Superior temporal gyrus (tissue), 1 donor: ENCODE results near the gene TMEM185B.
"Not testable (repeated sequence)": the region's sequence is repeated elsewhere in the genome, so short reads cannot be mapped to it uniquely, and the experiment has no call there.

Experiments
- DNase-seq: peaks from one replicate; pipeline ENCODE4 v3.0.0-alpha.2; 2016; ENCODE audit errors: extremely low spot score

TMEM185B gene

GRCh38 chr2:120223034-120223912 is at the start of gene TMEM185B:
Gene TMEM185B (minus strand): TSS chr2:120223400. CDS start chr2:120222976, 424 bp downstream.
- DNase-seq = peak; percentile 78

- no peak for DNase-seq
These were observed 48.6 kb upstream of the TMEM185B start for GRCh38 chr2:120271711-120272379.

DNA sequence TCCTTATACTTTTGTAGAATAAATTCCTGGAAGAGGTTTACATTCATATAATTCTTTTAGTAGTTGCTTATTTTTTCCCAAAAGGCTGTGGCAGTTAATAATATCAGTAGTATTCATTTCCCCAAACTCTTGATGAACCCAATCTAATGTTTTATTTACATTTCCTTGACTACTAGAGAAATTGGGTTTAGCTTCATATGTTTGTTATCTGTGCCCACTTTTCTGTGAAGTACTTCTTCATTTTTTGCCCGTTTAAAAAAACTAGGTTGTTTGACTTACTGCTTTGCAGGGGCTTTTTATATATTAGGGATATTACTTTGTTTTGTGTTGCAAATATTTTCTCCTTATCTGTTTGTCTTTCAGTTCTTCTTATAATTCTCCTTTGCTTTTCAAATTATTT is 46.6 kb upstream of the TMEM185B start:
- DNase-seq = no peak

- DNase-seq = no peak
These were observed 46.0 kb upstream of the TMEM185B start for GRCh38 chr2:120269076-120269744.

- DNase-seq = no peak
These were observed 44.1 kb upstream of the TMEM185B start for GRCh38 chr2:120267348-120267747.

GRCh38 chr2:120265006-120265405 is 41.8 kb upstream of the TMEM185B start:
- DNase-seq = no peak

DNA sequence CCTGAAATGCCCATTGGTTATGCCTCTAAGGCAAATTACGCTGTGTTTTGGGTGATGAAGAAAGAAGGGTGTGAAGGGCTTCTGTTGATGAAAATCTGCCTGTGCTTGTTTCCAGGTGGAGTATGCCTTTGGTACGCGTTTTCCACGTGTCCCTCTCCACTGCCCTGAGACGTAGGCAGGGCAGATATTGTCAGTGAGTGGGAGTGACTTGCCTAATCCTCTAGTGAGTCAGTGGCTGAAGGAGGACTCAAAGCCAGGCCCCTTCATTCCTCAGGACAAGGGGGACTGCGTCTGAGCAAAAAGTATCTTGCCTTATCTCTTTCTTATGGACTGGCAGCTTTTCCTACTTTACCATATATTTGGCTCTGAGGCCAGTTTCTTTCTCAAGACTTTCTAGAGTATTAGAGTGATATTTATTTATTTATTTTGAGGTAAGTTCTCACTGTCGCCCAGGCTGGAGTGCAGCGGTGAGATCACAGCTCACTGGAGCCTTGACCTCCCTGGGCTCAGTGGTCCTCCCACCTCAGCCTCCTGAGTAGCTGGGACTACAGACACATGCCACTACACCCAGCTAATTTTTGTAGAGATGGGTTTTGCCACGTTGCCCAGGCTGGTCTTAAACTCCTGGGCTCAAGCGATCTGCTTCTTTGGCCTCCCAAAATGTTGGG is 39.7 kb upstream of the TMEM185B start:
- no peak for DNase-seq

- DNase-seq = no peak
These were observed 39.0 kb upstream of the TMEM185B start for GRCh38 chr2:120262150-120262549.

DNA sequence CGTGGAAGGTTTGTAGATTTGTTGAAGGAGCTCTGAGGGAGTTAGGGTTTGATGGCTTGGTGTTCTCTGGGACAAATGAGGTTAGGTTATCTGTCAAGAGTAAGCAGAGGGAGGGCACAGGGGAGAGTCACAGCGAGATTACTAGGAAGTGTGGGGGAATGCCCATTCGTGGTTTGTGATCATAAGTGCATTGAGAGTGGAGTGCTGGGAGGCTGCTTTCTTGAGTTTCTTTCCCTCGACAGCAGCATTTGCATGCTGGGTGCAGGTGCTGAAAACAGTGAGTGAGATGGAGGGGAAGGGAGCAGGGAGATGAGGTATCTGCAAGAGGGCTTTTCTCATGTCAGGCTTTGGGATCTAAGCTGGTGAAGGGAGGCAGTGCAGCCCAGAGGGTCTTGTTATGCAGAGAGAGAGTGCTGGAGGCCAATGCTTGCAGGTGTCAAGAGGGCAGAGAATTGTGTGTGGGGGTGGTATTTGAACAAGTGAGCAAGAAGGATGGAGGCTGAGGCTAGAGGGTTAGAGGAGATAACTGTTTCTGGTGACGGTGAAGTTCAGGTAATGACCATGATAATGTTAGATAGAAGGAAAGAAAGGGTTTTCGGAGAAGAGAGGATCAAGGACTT is 38.3 kb upstream of the TMEM185B start:
- no peak for DNase-seq

DNA sequence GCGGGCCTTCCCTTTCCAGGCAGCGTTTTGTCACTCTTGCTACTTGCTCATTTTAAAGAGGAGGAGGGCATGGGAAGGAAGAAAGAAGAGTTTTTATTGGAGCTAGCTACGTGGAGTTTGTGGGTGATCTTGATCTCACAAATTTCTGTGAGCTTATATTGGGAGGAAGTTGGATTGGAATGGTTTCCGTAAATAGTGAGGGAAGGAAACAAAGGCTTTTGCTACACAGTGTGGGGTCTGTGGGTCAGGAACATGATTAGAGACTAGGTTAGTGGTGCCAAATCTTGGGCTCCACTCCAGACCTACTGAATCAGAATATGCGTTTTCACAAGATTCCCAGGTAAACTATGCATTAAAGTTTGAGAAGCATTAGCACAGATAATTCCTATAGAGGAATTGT is 37.5 kb upstream of the TMEM185B start:
- DNase-seq = no peak

DNA sequence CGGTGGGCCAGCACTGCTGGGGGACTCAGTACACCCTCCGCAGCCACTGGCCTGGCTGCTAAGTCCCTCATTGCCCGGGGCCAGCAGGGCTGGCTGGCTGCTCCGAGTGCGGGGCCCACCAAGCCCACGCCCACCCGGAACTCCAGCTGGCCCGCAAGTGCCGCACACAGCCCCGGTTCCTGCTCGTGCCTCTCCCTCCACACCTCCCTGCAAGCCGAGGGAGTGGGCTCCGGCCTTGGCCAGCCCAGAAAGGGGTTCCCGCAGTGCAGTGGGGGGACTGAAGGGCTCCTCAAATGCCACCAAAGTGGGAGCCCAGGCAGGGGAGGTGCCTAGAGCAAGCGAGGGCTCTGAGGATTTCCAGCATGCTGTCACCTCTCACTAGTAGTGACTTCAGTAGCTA is 36.7 kb upstream of the TMEM185B start:
- DNase-seq = not testable (repeated sequence)

GRCh38 chr2:120258196-120258595 is 35.0 kb upstream of the TMEM185B start:
- DNase-seq = no peak

GRCh38 chr2:120257522-120257921 is 34.3 kb upstream of the TMEM185B start:
- no peak for DNase-seq

DNA sequence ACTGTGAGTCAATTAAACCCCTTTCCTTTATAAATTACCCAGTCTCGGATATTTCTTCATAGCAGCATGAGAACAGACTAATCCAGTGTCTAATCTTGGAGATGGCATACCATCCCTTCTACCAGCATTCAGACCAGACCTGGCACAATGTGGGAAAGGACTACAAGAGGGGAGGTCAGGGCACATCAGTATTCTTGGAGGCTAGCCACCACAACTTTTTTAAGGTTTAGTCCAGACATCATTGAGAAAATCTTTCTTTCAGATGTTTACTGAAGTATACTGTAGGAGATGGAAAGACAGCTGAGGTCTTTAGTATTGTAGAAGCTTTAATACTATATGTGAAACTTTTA is 33.4 kb upstream of the TMEM185B start:
- DNase-seq = no peak

DNA sequence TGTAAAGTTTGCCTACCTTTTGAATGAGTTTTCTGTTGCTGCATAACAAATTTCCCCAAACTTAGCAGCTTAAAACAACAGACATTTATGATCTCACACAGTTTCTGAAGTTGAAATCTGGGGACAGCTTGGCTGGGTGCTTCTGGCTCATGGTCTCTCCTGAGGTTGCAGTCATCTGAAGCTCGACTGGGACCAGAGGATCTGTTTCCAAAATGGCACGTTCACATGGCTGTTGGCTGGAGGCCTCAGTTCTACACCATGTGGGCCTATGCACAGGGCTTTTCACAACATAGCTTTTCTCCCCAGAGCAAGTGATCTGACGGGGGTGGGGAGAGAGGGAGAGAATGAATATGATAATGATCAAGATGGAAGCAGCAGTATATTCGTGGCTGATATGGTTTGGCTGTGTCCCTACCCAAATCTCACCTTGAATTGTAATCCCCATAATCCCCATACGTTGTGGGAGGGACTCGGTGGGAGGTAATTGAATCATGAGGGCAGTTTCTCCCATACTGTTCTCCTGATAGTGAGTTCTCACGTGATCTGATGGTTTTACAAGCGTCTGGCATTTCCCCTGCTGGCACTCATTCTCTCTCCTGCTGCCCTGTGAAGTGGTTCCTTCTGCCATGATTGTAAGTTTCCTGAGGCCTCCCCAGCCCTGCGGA is 32.9 kb upstream of the TMEM185B start:
- DNase-seq = no peak

- DNase-seq = peak; percentile 14
These were observed 31.9 kb upstream of the TMEM185B start for GRCh38 chr2:120255071-120255470.

DNA sequence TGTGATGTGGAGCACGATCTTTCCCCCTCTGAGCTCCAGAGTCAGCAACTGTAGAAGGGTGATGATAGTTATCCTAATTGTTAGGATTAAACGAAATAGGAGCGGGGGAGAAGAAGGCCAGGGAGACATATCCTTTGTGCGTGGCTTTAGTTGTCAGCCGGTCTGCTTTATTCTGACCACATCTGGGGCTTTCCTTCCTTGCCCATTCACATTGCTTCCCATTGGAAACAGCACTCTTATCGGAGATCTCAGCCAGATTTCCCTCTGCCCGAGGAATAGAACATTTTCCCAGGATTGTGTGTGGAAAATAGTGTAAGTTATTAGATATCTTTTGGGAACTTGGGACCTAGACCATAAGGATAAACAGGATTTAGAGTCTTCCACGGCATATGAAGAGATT is 31.0 kb upstream of the TMEM185B start:
- DNase-seq = no peak

DNA sequence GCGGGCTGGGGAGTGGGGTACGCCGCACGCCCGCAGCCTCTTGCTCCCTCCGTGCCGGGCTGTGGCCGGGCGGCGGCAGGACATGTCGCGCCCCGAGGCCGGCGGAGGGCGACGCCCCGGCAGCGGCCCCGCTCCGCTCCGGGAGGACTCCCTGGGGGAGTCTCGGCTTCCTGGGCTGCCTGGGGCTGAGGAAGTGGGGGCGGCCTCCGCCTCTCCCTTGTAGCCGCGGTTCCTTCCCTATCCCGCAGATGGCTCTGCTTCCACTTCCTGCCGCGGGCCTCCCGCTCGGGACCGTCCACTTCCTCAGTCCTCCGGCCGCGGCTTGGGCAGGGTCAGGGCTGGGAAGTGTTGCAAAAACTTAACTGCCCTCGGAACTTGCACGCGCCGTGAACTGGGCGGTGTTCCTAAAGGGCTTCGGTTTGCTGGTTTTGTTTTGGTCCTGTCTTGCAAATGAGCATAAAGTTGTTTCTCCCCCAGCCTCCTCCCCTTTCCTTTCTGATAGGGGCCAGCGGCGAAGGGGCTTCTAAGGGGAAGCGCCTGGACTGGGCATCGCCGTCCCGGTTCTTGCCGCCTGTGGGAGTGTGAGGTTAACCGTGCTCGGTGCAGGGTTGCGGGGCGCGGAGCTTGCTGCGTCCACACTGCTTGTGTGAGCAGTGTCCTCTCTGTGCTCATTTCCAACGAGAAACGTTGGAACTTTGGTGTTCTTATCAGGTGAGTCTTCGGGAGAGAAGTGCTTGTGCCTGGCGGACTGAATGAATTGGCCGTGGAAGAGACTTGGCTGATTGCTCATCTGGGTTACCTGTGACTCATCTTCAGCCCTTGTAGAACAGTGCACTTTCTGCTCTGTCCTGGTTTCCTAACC is 30.1 kb upstream of the TMEM185B start:
- DNase-seq = peak; percentile 75

DNA sequence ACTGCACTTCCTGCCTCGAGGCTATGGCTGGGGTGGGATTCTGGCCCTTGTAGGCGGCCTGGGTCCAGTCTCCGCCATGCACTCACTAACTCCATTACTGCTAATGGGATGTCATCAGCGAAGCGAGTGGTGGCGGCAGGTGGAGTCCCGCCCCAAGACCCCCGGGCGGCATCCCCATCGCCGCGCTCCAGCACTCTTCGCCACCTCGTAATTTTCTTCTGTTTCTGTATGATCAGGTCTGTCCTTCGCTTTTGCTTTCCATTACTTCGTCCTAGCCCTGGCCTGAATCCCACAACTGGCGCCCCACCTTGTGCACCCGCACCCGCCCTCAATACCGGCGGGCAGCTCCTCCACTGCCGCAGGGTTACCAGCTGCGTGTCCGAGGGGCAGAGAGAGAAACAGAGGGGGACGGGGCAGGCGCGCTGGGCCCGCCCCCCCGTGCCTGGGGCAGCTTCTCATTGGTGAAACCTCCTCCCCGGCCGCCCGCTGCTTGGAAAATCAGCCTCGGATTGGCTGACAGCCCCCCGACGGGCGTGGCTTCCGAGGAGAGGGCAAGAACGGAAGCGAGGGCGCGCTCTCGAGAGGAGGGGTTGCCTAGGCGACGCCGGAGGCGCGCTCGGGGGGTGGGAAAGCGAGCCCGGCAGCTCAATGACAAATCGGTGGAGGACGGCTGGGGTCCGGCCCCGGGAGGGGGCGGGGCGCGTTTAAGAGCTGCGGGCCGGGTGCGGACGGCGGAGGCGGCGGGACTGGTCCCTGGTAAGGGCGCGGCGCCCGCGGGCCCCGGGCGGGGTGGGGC is 29.2 kb upstream of the TMEM185B start, which contains the start of gene RALB:
Gene RALB, plus strand, starts transcription at position 628 of the 796 bp plus-strand sequence. CDS start 25,813 bp downstream, outside the sequence.
- peak; percentile 98 for DNase-seq
